Stomach smooth muscle (tissue), 2 donors: Measurements from ENCODE around the gene TMSB10.
"Not testable (repeated sequence)": the region's sequence is repeated elsewhere in the genome, so short reads cannot be mapped to it uniquely, and the experiment has no call there.

Source experiments
- H3K27ac ChIP-seq: one replicate; pipeline ENCODE4 v1.7.0; 2013; ENCODE audit warnings: mild to moderate bottlenecking, low read length, inconsistent platforms
- H3K27me3 ChIP-seq, 2 donors: one replicate each; pipeline ENCODE4 v1.7.0; 2013; ENCODE audit warnings: low read length in 2 of 2; ENCODE audit not compliant: insufficient read depth in 2 of 2, control insufficient read depth in 1 of 2
- H3K36me3 ChIP-seq, 2 donors: one replicate each; pipeline ENCODE4 v1.7.0; 2013; ENCODE audit warnings: low read length in 2 of 2; ENCODE audit not compliant: control insufficient read depth in 2 of 2, insufficient read depth in 2 of 2
- H3K4me1 ChIP-seq: one replicate; pipeline ENCODE4 v1.7.0; 2013; ENCODE audit warnings: low read length; ENCODE audit not compliant: control insufficient read depth, insufficient read depth
- H3K4me3 ChIP-seq, 2 donors: one replicate each; pipeline ENCODE4 v1.7.0; 2013; ENCODE audit warnings: low read length in 2 of 2
- H3K9ac ChIP-seq, 2 donors: one replicate each; pipeline ENCODE4 v1.7.0; 2013; ENCODE audit warnings: low read length in 2 of 2, mild to moderate bottlenecking in 1 of 2
- H3K9me3 ChIP-seq, 2 donors: one replicate each; pipeline ENCODE4 v1.7.0; 2013; ENCODE audit warnings: low read length in 2 of 2; ENCODE audit not compliant: control insufficient read depth in 2 of 2
- donor health status: healthy.
- donor health status: Pancreatic carcinoma.

Gene TMSB10

GRCh38 chr2:84904717-84905174 lies 710 bp upstream of the TMSB10 start:
- Histone ChIP-seq H3K4me3 (peak overlapping the region; percentile 84 to 89), H3K27ac (peak overlapping the region; percentile 74), H3K9me3 (no peaks in the 10 kb centered on the region), H3K9ac (peak overlapping the region; percentile 72 to 73), H3K27me3 (no peaks in the 10 kb centered on the region), H3K4me1 (peaks cover 11% of the 10 kb centered on the region), H3K36me3 (no peaks in the 10 kb centered on the region)

- H3K27me3 ChIP-seq, result no peaks in the 10 kb centered on the region
- peaks cover 11% of the 10 kb centered on the region for H3K4me1 ChIP-seq
- H3K27ac ChIP-seq, result peak overlapping the region; percentile 74
- no peaks in the 10 kb centered on the region for H3K9me3 ChIP-seq
- peak overlapping the region; percentile 84 to 89 for H3K4me3 ChIP-seq
- H3K9ac ChIP-seq, result peak overlapping the region; percentile 72 to 75
- no peaks in the 10 kb centered on the region for H3K36me3 ChIP-seq
Observed at GRCh38 chr2:84906108-84906899, 848 bp downstream of the TMSB10 start.

DNA sequence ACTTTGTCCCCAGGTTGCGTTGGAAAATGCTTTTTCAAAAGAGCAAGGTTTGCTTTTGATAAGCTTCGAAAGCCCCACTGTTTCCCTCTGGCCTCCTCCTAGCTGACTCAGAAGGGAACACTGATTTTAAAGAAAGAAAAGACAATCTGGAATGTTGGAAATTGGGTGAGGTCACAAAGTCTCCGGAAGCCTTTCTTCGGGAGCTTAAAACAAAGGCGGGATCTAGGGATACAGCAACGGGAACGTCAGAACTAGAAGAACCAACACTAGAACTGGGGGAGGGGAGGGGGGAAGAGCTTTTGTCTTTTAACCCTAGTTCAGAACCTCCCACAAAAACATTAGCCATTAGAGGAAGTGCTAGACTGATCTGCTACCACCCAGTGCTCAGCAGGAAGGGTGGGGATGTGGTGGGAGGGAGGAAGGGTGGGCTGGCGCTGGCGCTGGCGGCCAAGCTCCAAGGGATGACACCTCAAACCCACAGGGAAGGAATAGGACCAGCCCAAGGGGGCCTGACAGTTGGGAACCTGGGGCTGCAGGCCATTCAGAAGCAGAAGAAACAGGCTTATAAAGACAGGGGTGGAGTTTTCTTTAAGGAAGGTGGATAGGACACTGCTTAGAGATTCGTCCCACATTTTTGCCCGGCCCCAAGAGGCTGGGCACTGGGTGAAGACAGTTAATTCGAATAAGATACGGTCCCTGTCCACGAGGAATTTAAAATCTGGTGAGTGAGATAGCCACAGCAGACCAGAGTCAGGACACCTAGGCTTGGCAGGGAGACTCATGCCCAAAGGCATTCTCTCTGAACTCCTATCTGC lies 1.7 kb downstream of the TMSB10 start:
- H3K4me3 ChIP-seq, result peak overlapping the region; percentile 84 to 89
- H3K4me1 ChIP-seq, result peaks cover 11% of the 10 kb centered on the region
- H3K36me3 ChIP-seq, result no peaks in the 10 kb centered on the region
- no peaks in the 10 kb centered on the region for H3K27me3 ChIP-seq
- no peaks in the 10 kb centered on the region for H3K9me3 ChIP-seq
- peak overlapping the region; percentile 72 to 75 for H3K9ac ChIP-seq
- H3K27ac ChIP-seq, result peak overlapping the region; percentile 74

DNA sequence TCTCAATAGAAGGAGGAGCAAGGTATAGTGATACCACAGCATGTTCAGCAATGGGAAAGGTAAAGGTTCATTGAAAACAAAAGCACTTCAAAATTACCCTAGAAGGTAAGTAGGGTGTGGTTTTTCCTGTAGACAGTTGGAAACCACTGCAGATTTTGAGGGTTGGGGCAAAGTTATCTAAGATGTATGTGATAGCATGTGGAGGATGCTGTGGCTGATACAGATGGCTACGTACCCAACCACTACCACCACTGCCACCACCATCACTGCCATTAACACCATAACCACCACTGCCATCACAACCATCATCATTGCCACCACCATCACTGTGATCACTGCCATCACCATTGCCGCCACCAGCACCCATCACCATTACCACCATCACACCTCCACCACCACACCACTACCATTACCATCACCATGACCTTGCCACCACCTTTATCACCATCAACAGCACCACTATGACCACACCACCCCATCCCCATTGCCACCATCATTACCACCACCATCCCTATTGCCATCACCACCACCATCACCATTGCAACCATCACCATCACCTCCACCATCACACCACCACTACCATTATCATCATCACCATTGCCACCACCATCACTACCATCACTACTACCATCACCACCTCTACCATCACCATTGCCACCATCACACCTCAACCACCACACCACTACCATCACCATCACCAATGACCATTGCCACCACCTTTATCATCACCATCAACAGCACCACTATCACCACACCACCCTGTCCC lies 3.7 kb downstream of the TMSB10 start:
- H3K9ac ChIP-seq, result no peak overlapping the region
- no peak overlapping the region for H3K4me3 ChIP-seq
- no peak overlapping the region for H3K27ac ChIP-seq
- no peaks in the 10 kb centered on the region for H3K27me3 ChIP-seq
- H3K9me3 ChIP-seq, result no peaks in the 10 kb centered on the region
- H3K36me3 ChIP-seq, result no peaks in the 10 kb centered on the region
- peaks cover 10% of the 10 kb centered on the region for H3K4me1 ChIP-seq

DNA sequence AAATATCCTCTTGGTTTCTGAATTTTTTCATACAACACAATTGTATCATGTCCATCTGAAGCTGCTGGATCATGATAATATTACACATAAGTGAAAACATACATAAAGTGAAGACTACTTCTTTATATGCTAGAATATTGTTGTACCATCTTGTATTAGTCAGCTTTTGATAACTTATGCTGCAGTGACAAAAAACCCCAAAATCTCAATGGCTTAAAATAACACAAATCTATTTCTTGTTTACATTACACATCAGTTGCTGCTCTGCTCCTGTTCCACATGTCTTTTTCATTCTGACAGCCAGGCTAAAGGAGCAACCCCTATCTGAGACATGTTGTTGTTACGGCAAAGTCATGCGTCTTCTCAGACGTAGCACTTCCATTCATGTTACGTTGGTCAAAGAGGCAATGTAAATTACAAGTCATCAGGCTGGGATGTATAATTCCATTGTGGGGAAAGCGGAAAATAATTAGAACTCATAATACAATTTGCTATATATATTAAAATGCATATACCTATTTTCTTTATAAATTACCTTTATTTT lies 5.8 kb downstream of the TMSB10 start:
- Histone ChIP-seq H3K9ac (no peak overlapping the region), H3K27ac (no peak overlapping the region), H3K36me3 (no peaks in the 10 kb centered on the region), H3K4me1 (peaks cover 6% of the 10 kb centered on the region), H3K27me3 (no peaks in the 10 kb centered on the region), H3K4me3 (no peak overlapping the region), H3K9me3 (no peaks in the 10 kb centered on the region)

- no peaks in the 10 kb centered on the region for H3K27me3 ChIP-seq
- no peak overlapping the region for H3K4me3 ChIP-seq
- H3K9me3 ChIP-seq, result no peaks in the 10 kb centered on the region
- no peaks in the 10 kb centered on the region for H3K4me1 ChIP-seq
- H3K9ac ChIP-seq, result no peak overlapping the region
- no peak overlapping the region for H3K27ac ChIP-seq
- H3K36me3 ChIP-seq, result no peaks in the 10 kb centered on the region
Observed at GRCh38 chr2:84912984-84913383, 7.5 kb downstream of the TMSB10 start.

DNA sequence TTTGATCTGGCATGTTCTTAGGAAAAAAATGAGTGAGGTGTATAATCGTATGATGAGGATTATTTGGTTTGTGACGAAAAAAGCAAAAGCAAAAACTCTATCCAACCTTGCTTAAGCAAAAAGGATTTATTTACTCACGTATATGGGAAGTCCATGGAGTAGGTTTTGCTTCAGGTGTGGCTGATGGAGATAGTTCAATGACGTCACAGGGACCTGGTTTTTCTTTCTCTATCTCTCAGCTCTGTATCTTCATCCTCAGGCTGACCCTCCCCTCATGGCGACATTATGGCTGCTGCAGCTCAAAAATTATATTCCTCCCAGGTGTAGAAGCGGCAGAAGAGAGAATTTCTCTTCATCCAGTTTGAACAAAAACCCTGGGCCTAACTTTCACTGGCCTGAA lies 8.9 kb downstream of the TMSB10 start:
- H3K4me1 ChIP-seq, result no peaks in the 10 kb centered on the region
- H3K27me3 ChIP-seq, result no peaks in the 10 kb centered on the region
- no peak overlapping the region for H3K4me3 ChIP-seq
- no peaks in the 10 kb centered on the region for H3K9me3 ChIP-seq
- no peak overlapping the region for H3K27ac ChIP-seq
- no peaks in the 10 kb centered on the region for H3K36me3 ChIP-seq
- no peak overlapping the region for H3K9ac ChIP-seq

GRCh38 chr2:84915675-84916074 lies 10.2 kb downstream of the TMSB10 start:
- H3K9me3 ChIP-seq, H3K4me3 ChIP-seq, H3K27me3 ChIP-seq, H3K36me3 ChIP-seq, H3K4me1 ChIP-seq, H3K27ac ChIP-seq, H3K9ac ChIP-seq: not testable (repeated sequence)

GRCh38 chr2:84917821-84918220 lies 12.4 kb downstream of the TMSB10 start:
- H3K9ac ChIP-seq, result not testable (repeated sequence)

GRCh38 chr2:84918430-84918829 lies 13.0 kb downstream of the TMSB10 start:
- no peak overlapping the region for H3K4me3 ChIP-seq
- no peaks in the 10 kb centered on the region for H3K36me3 ChIP-seq
- H3K9me3 ChIP-seq, result no peaks in the 10 kb centered on the region
- no peaks in the 10 kb centered on the region for H3K27me3 ChIP-seq
- H3K4me1 ChIP-seq, result peaks cover 4% of the 10 kb centered on the region
- H3K27ac ChIP-seq, result no peak overlapping the region
- no peak overlapping the region for H3K9ac ChIP-seq

More at GRCh38 chr2:84917821-84918220, 12.4 kb downstream of the TMSB10 start:
- not testable (repeated sequence) for H3K36me3 ChIP-seq, H3K4me1 ChIP-seq, H3K4me3 ChIP-seq, H3K9me3 ChIP-seq, H3K27ac ChIP-seq, H3K27me3 ChIP-seq
